OCI-M2 (cell line): ENCODE data around the gene STK35.
"Not testable (repeated sequence)": the region's sequence is repeated elsewhere in the genome, so short reads cannot be mapped to it uniquely, and the experiment has no call there.

Source experiments
- DNase-seq: peaks from one replicate; lab custom pipeline; 2025; ENCODE audit not compliant: unreplicated experiment; lab: John Stamatoyannopoulos, UW

Gene STK35

GRCh38 chr20:2179233-2179580 is 77.6 kb downstream of the STK35 start:
- DNase-seq = no peak

- DNase-seq = no peak
Measured at GRCh38 chr20:2179949-2180348, 78.3 kb downstream of the STK35 start.

GRCh38 chr20:2183381-2183780 is 81.8 kb downstream of the STK35 start:
- DNase-seq = no peak

- DNase-seq = not testable (repeated sequence)
Measured at GRCh38 chr20:2184933-2185332, 83.3 kb downstream of the STK35 start.

- no peak for DNase-seq
Measured at GRCh38 chr20:2195614-2196013, 94.0 kb downstream of the STK35 start.

GRCh38 chr20:2197166-2197565 is 95.5 kb downstream of the STK35 start:
- DNase-seq = no peak
